ENCODE data around the gene FERMT2. TPM values are rescaled to one million over a fixed set of nuclear protein-coding genes. Genes with fewer than 3 reads are reported as not detected.

FERMT2 gene
- polyA plus RNA-seq, 1 donor (not counting 4 experiments of a cell fraction or from before 2014, with no cell fraction given), result 19.6 TPM

GRCh38 chr14:52937869-52938268, 13.0 kb downstream of the FERMT2 start:
- TF ChIP-seq CTCF (optimal IDR thresholded peaks at IDR 0.05 in 1 of 3, IDR thresholded peaks at IDR 0.05 in 1 of 3, conservative IDR thresholded peaks at IDR 0.05 in 1 of 3; ENCODE audit: extremely low read depth in 1 of 3, insufficient read depth in 2 of 3, low read length in 3 of 3) (no peak), EZH2 (IDR thresholded peaks at IDR 0.05; ENCODE audit: low read length) (no peak)
- DNase-seq (ENCODE audit: low read depth, low spot score), result no peak
- Histone ChIP-seq H3K4me1 (ENCODE audit: control insufficient read depth, extremely low read depth, insufficient read depth, low read length) (no peaks in the 10 kb centered on the region), H3K9me3 (ENCODE audit: control insufficient read depth, low read depth, low read length) (no peaks in the 10 kb centered on the region), H2AFZ (ENCODE audit: control insufficient read depth, low read length) (no peak overlapping the region), H3K9me1 (ENCODE audit: control insufficient read depth, extremely low read depth, insufficient read depth, low read length) (no peaks in the 10 kb centered on the region), H4K20me1 (ENCODE audit: control insufficient read depth, extremely low read depth, insufficient read depth, low read length) (no peaks in the 10 kb centered on the region), H3K4me3 (ENCODE audit: control insufficient read depth in 2 of 3, extremely low read depth in 1 of 3, insufficient read depth in 2 of 3, low read depth in 1 of 3, low read length in 3 of 3) (no peak overlapping the region), H3K4me2 (ENCODE audit: control insufficient read depth, extremely low read depth, insufficient read depth, low read depth, low read length) (no peak overlapping the region), H3K9ac (ENCODE audit: control insufficient read depth, extremely low read depth, insufficient read depth, low read length) (no peak overlapping the region), H3K79me2 (ENCODE audit: control insufficient read depth, insufficient read depth, low read length) (no peaks in the 10 kb centered on the region), H3K27ac (ENCODE audit: control insufficient read depth, insufficient read depth, low read length) (no peak overlapping the region), H3K27me3 (ENCODE audit: control insufficient read depth, extremely low read depth, insufficient read depth, low read length) (no peaks in the 10 kb centered on the region), H3K36me3 (ENCODE audit: control insufficient read depth in 2 of 2, extremely low read depth in 1 of 2, insufficient read depth in 2 of 2, low read length in 2 of 2) (no peaks in the 10 kb centered on the region)
- FAIRE-seq, result no peak
- dilution Hi-C loops (cut with MboI; ENCODE audit: extremely low pct_ligation_motif_present, low sequenced_read_pairs), result no loop called here

GRCh38 chr14:52937306-52937705, 13.5 kb downstream of the FERMT2 start:
- no peaks in the 10 kb centered on the region for H3K9me1 ChIP-seq (ENCODE audit: control insufficient read depth, extremely low read depth, insufficient read depth, low read length)
- no peaks in the 10 kb centered on the region for H3K27me3 ChIP-seq (ENCODE audit: control insufficient read depth, extremely low read depth, insufficient read depth, low read length)
- FAIRE-seq (no peak), DNase-seq (ENCODE audit: low read depth, low spot score) (no peak)
- H3K9ac ChIP-seq (ENCODE audit: control insufficient read depth, extremely low read depth, insufficient read depth, low read length), result no peak overlapping the region
- H4K20me1 ChIP-seq (ENCODE audit: control insufficient read depth, extremely low read depth, insufficient read depth, low read length), result no peaks in the 10 kb centered on the region
- H3K9me3 ChIP-seq (ENCODE audit: control insufficient read depth, low read depth, low read length), result no peaks in the 10 kb centered on the region
- no peak overlapping the region for H3K4me2 ChIP-seq (ENCODE audit: control insufficient read depth, extremely low read depth, insufficient read depth, low read depth, low read length)
- no peaks in the 10 kb centered on the region for H3K79me2 ChIP-seq (ENCODE audit: control insufficient read depth, insufficient read depth, low read length)
- no peak overlapping the region for H3K27ac ChIP-seq (ENCODE audit: control insufficient read depth, insufficient read depth, low read length)
- no peaks in the 10 kb centered on the region for H3K4me1 ChIP-seq (ENCODE audit: control insufficient read depth, extremely low read depth, insufficient read depth, low read length)
- no peaks in the 10 kb centered on the region for H3K36me3 ChIP-seq (ENCODE audit: control insufficient read depth in 2 of 2, extremely low read depth in 1 of 2, insufficient read depth in 2 of 2, low read length in 2 of 2)
- dilution Hi-C loops (cut with MboI; ENCODE audit: extremely low pct_ligation_motif_present, low sequenced_read_pairs), result no loop called here
- H2AFZ ChIP-seq (ENCODE audit: control insufficient read depth, low read length), result no peak overlapping the region
- no peak overlapping the region for H3K4me3 ChIP-seq (ENCODE audit: control insufficient read depth in 2 of 3, extremely low read depth in 1 of 3, insufficient read depth in 2 of 3, low read depth in 1 of 3, low read length in 3 of 3)
- TF ChIP-seq CTCF (optimal IDR thresholded peaks at IDR 0.05 in 1 of 3, IDR thresholded peaks at IDR 0.05 in 1 of 3, conservative IDR thresholded peaks at IDR 0.05 in 1 of 3; ENCODE audit: extremely low read depth in 1 of 3, insufficient read depth in 2 of 3, low read length in 3 of 3) (no peak), EZH2 (IDR thresholded peaks at IDR 0.05; ENCODE audit: low read length) (no peak)
